GM12878 (cell line): ENCODE measurements around the gene RSRC1. TPM values are rescaled to one million over a fixed set of nuclear protein-coding genes. Genes with fewer than 3 reads are reported as not detected.
A peak's percentile ranks its signal among the peaks of the same experiment; 100 is the strongest.

Experiments
- ATAC-seq: fragments of 200-7000 bp; cut with Tn5 transposase; 3 replicates; pipeline ENCODE4 v1.9.1; 2020; ENCODE audit warnings: mild to moderate bottlenecking, moderate library complexity
- BruUV-seq: library from RNA; stranded (reverse); fragments of 400-500 nt; replicated peaks from 2 replicates; lab custom pipeline; 2021; lab: Mats Ljungman, UMichigan
- CTCF ChIA-PET: fragments of 300-600 bp; sonication (Branson Sonifier 250); formaldehyde crosslinking; extraction: SDS; loops from one replicate; lab custom pipeline; 2021; ENCODE audit warnings: inconsistent platforms; lab: Yijun Ruan, JAX
- POLR2A ChIA-PET: fragments of 350-600 bp; formaldehyde crosslinking; extraction: SDS; loops from one replicate; lab custom pipeline; 2021; ENCODE audit warnings: inconsistent platforms; lab: Charles Lee
- RAD21 ChIA-PET: fragments of 300-600 bp; sonication (Branson Sonifier 250); formaldehyde crosslinking; loops from one replicate; lab custom pipeline; 2023; ENCODE audit warnings: antibody characterized with exemption; ENCODE audit not compliant: unreplicated experiment; lab: Charles Lee
- SMC1A ChIA-PET: fragments of 300-600 bp; sonication (Branson Sonifier 250); formaldehyde crosslinking; loops from one replicate; lab custom pipeline; 2023; ENCODE audit not compliant: unreplicated experiment, uncharacterized antibody; lab: Charles Lee
- DNase-seq: peaks from one replicate; pipeline ENCODE4 v3.0.0-alpha.2; 2011; ENCODE audit warnings: low read depth, low spot score
- FAIRE-seq: peaks from 3 replicates; lab custom pipeline; 2011; peaks lifted over from hg19 to GRCh38; lab: Jason Lieb, UNC
- H2AFZ ChIP-seq: 2 replicates; pipeline ENCODE4 v1.6.0; 2011; ENCODE audit warnings: low read depth, low read length, control low read depth; ENCODE audit not compliant: control insufficient read depth
- H3K27ac ChIP-seq: 2 replicates; pipeline ENCODE4 v1.5.1; 2011; ENCODE audit warnings: control low read depth; ENCODE audit not compliant: control insufficient read depth, insufficient read depth
- H3K27me3 ChIP-seq, 2 experiments: replicated peaks in 1 of 2; 2 replicates each; pipeline versions ENCODE4 v1.6.0 to v1.6.1; 2011; ENCODE audit warnings: low read length in 1 of 2; ENCODE audit not compliant: control insufficient read depth in 2 of 2, insufficient read depth in 2 of 2
- H3K36me3 ChIP-seq, 2 experiments: 2 replicates each; pipeline ENCODE4 v1.5.1; 2011; ENCODE audit warnings: low read length in 1 of 2; ENCODE audit not compliant: control insufficient read depth in 2 of 2, insufficient read depth in 2 of 2
- H3K4me1 ChIP-seq: 2 replicates; pipeline ENCODE4 v1.6.1; 2011; ENCODE audit warnings: mild to moderate bottlenecking, low read length, moderate library complexity, mixed read lengths; ENCODE audit not compliant: control insufficient read depth, insufficient read depth
- H3K4me2 ChIP-seq: 2 replicates; pipeline ENCODE4 v1.6.0; 2011; ENCODE audit warnings: control low read depth; ENCODE audit not compliant: control insufficient read depth, insufficient read depth
- H3K4me3 ChIP-seq: fragments of 200-600 bp; sonication (generic); 2 replicates; pipeline ENCODE4 v1.5.1; 2016
- H3K79me2 ChIP-seq: 2 replicates; pipeline ENCODE4 v1.6.0; 2011; ENCODE audit warnings: low read length; ENCODE audit not compliant: control insufficient read depth, insufficient read depth
- H3K9ac ChIP-seq: 2 replicates; pipeline ENCODE4 v1.8.0; 2011; ENCODE audit warnings: low read length, control low read depth, mixed read lengths; ENCODE audit not compliant: control insufficient read depth, insufficient read depth
- H3K9me3 ChIP-seq: replicated peaks from 3 replicates; pipeline ENCODE4 v1.5.1; 2011; ENCODE audit warnings: mild to moderate bottlenecking, low read length; ENCODE audit not compliant: control insufficient read depth, insufficient read depth
- H4K20me1 ChIP-seq: 2 replicates; pipeline ENCODE4 v1.6.0; 2011; ENCODE audit not compliant: control insufficient read depth, insufficient read depth
- BCL11A ChIP-seq: IDR thresholded peaks from 2 replicates; pipeline ENCODE4 v1.6.1; 2011; ENCODE audit warnings: low read depth, low read length
- FOXK2 ChIP-seq: fragments of 450-650 bp; IDR thresholded peaks from 2 replicates; pipeline ENCODE4 v1.6.1; 2017; ENCODE audit warnings: mild to moderate bottlenecking, moderate library complexity
- IKZF1 ChIP-seq: fragments of 450-650 bp; conservative IDR thresholded peaks from 2 replicates; pipeline ENCODE4 v1.6.1; 2017; ENCODE audit warnings: antibody characterized with exemption, mild to moderate bottlenecking
- TAF1 ChIP-seq: IDR thresholded peaks from 2 replicates; pipeline ENCODE4 v1.6.1; 2011; ENCODE audit warnings: mild to moderate bottlenecking, low read depth, low read length, borderline replicate concordance
- in situ Hi-C: fragments of 300-500 bp; cut with MboI; formaldehyde crosslinking; loops from 9 replicates; pipeline ENCODE4 v1.14.3; 2018; ENCODE audit warnings: mixed read lengths
- intact Hi-C: fragments of 100-400 bp; cut with micrococcal nuclease; formaldehyde crosslinking; loops from one replicate; pipeline ENCODE4 v1.14.2; 2022; ENCODE audit not compliant: unreplicated experiment
- polyA plus RNA-seq, 11 experiments: library from polyadenylated mRNA; depleted of rRNA in 4 of 11; unstranded in 6 of 11; stranded (reverse) in 5 of 11; fragments of >200 nt; fragmentation: Nextera tagmentation in 4 of 11; fragmentation: Illumina TruSeq in 1 of 11; extraction: Ambion mirVana in 4 of 11; extraction: Trizol in 1 of 11; gene quantifications; 1 replicate in 1 of 11; 2 replicates in 10 of 11; pipeline versions ENCODE4 v1.2.1 to v1.2.3, GENCODE V29; 2011 to 2016; ENCODE audit warnings: inconsistent platforms in 2 of 11, missing spikeins in 2 of 11, low read depth in 1 of 11
- total RNA-seq, 4 experiments: library from RNA; depleted of rRNA in 3 of 4; stranded (reverse); fragments of >200 nt in 3 of 4; fragmentation: Illumina TruSeq in 1 of 4; extraction: Trizol in 1 of 4; gene quantifications; 2 replicates each; pipeline versions ENCODE4 v1.2.1 to v1.2.3, GENCODE V29; 2013 to 2021
- TF ChIP-seq, protein P1 (sequence below): fragments of 450-650 bp; conservative IDR thresholded peaks from 2 replicates; pipeline ENCODE4 v1.6.1; 2017; ENCODE audit warnings: mild to moderate bottlenecking, moderate library complexity
- TF ChIP-seq, protein P2 (sequence below): fragments of 450-650 bp; formaldehyde crosslinking; IDR thresholded peaks from 2 replicates; pipeline ENCODE4 v1.4.0; 2020; ENCODE audit warnings: mild to moderate bottlenecking, moderate library complexity
- TF ChIP-seq, protein P3 (sequence below): fragments of 450-650 bp; IDR thresholded peaks from 2 replicates; pipeline ENCODE4 v1.6.1; 2017; ENCODE audit warnings: mild to moderate bottlenecking, moderate library complexity

RSRC1 gene
- total and polyA plus RNA-seq, 10 of the 15 experiments (the other 5 are each of a cell fraction or from before 2014, with no cell fraction given) = 16.4 to 85.9 (median 42.0) TPM

DNA sequence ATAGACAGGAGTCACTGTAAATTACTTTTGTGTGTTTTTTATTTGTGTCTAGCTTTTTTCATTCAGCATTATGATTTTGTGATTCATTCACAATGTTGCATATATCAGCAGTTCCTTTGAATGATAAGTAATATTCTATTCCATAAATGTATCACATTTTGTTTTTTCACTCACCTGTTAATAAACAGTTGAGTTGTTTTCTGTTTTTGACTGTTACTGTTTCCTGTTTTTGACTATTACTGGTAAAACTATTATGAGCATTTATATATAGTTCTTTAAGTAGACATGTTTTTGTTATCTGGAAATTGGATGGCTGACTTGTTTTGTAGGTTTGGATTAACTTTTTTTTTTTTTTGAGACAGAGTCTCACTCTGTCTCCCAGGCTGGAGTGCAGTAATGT, 138.4 kb downstream of the RSRC1 start:
- POLR2A ChIA-PET = no interaction called here
- no peaks in the 10 kb centered on the region for H3K27me3 ChIP-seq
- TF ChIP-seq FOXK2 = no peak
- TF ChIP-seq, protein P1, sequence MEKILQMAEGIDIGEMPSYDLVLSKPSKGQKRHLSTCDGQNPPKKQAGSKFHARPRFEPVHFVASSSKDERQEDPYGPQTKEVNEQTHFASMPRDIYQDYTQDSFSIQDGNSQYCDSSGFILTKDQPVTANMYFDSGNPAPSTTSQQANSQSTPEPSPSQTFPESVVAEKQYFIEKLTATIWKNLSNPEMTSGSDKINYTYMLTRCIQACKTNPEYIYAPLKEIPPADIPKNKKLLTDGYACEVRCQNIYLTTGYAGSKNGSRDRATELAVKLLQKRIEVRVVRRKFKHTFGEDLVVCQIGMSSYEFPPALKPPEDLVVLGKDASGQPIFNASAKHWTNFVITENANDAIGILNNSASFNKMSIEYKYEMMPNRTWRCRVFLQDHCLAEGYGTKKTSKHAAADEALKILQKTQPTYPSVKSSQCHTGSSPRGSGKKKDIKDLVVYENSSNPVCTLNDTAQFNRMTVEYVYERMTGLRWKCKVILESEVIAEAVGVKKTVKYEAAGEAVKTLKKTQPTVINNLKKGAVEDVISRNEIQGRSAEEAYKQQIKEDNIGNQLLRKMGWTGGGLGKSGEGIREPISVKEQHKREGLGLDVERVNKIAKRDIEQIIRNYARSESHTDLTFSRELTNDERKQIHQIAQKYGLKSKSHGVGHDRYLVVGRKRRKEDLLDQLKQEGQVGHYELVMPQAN = no peak
- TF ChIP-seq, protein P2, sequence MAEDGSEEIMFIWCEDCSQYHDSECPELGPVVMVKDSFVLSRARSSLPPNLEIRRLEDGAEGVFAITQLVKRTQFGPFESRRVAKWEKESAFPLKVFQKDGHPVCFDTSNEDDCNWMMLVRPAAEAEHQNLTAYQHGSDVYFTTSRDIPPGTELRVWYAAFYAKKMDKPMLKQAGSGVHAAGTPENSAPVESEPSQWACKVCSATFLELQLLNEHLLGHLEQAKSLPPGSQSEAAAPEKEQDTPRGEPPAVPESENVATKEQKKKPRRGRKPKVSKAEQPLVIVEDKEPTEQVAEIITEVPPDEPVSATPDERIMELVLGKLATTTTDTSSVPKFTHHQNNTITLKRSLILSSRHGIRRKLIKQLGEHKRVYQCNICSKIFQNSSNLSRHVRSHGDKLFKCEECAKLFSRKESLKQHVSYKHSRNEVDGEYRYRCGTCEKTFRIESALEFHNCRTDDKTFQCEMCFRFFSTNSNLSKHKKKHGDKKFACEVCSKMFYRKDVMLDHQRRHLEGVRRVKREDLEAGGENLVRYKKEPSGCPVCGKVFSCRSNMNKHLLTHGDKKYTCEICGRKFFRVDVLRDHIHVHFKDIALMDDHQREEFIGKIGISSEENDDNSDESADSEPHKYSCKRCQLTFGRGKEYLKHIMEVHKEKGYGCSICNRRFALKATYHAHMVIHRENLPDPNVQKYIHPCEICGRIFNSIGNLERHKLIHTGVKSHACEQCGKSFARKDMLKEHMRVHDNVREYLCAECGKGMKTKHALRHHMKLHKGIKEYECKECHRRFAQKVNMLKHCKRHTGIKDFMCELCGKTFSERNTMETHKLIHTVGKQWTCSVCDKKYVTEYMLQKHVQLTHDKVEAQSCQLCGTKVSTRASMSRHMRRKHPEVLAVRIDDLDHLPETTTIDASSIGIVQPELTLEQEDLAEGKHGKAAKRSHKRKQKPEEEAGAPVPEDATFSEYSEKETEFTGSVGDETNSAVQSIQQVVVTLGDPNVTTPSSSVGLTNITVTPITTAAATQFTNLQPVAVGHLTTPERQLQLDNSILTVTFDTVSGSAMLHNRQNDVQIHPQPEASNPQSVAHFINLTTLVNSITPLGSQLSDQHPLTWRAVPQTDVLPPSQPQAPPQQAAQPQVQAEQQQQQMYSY (CRISPR knock-in tag) = no peak
- TF ChIP-seq, protein P3, sequence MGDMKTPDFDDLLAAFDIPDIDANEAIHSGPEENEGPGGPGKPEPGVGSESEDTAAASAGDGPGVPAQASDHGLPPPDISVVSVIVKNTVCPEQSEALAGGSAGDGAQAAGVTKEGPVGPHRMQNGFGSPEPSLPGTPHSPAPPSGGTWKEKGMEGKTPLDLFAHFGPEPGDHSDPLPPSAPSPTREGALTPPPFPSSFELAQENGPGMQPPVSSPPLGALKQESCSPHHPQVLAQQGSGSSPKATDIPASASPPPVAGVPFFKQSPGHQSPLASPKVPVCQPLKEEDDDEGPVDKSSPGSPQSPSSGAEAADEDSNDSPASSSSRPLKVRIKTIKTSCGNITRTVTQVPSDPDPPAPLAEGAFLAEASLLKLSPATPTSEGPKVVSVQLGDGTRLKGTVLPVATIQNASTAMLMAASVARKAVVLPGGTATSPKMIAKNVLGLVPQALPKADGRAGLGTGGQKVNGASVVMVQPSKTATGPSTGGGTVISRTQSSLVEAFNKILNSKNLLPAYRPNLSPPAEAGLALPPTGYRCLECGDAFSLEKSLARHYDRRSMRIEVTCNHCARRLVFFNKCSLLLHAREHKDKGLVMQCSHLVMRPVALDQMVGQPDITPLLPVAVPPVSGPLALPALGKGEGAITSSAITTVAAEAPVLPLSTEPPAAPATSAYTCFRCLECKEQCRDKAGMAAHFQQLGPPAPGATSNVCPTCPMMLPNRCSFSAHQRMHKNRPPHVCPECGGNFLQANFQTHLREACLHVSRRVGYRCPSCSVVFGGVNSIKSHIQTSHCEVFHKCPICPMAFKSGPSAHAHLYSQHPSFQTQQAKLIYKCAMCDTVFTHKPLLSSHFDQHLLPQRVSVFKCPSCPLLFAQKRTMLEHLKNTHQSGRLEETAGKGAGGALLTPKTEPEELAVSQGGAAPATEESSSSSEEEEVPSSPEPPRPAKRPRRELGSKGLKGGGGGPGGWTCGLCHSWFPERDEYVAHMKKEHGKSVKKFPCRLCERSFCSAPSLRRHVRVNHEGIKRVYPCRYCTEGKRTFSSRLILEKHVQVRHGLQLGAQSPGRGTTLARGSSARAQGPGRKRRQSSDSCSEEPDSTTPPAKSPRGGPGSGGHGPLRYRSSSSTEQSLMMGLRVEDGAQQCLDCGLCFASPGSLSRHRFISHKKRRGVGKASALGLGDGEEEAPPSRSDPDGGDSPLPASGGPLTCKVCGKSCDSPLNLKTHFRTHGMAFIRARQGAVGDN = no peak
- TF ChIP-seq TAF1 = no peak
- TF ChIP-seq IKZF1 = no peak
- no peak for TF ChIP-seq BCL11A
- DNase-seq = no peak
- H3K4me1 ChIP-seq = peaks cover 5% of the 10 kb centered on the region; the same call in 1 of the 2 replicates
- no peaks in the 10 kb centered on the region for H4K20me1 ChIP-seq
- CTCF ChIA-PET = interaction anchor here (1.6 kb wide), 1 partner anchor 186 kb away, joined by 4 read pairs; no protein-coding TSS in a partner anchor
- H3K4me2 ChIP-seq = no peak overlapping the region
- no peak for FAIRE-seq
- RAD21 ChIA-PET = no interaction called here
- in situ Hi-C loops = no loop called here
- no TSS peak for BruUV-seq
- no peaks in the 10 kb centered on the region; the same call in 1 of the 3 replicates for H3K9me3 ChIP-seq
- no peak overlapping the region for H3K9ac ChIP-seq
- no peaks in the 10 kb centered on the region for H3K79me2 ChIP-seq
- no peaks in the 10 kb centered on the region for H3K36me3 ChIP-seq
- H2AFZ ChIP-seq = no peak overlapping the region
- SMC1A ChIA-PET = no interaction called here
- ATAC-seq = peak; percentile 17; the same call in 2 of the 3 replicates
- H3K4me3 ChIP-seq = no peak overlapping the region
- intact Hi-C loops = no loop called here
- H3K27ac ChIP-seq = peak overlapping the region; percentile 18; the same call in 1 of the 2 replicates
